B cell (primary cell): ENCODE data around the gene CNTN4. TPM values are rescaled to one million over a fixed set of nuclear protein-coding genes. Genes with fewer than 3 reads are reported as not detected.

Source experiments
- ATAC-seq: fragments of 200-7000 bp; cut with Tn5 transposase; one replicate; pipeline ENCODE4 v1.10.0; 2021; ENCODE audit warnings: low read depth, mild to moderate bottlenecking, moderate number of reproducible peaks, moderate library complexity
- CTCF ChIA-PET: fragments of 350-600 bp; sonication (Branson Sonifier 250); formaldehyde crosslinking; loops from one replicate; lab custom pipeline; 2021; ENCODE audit warnings: antibody characterized with exemption, inconsistent platforms; lab: Charles Lee
- POLR2A ChIA-PET: fragments of 350-600 bp; sonication (Branson Sonifier 250); formaldehyde crosslinking; loops from one replicate; lab custom pipeline; 2021; ENCODE audit warnings: antibody characterized with exemption; lab: Charles Lee
- DNase-seq: peaks from one replicate; pipeline ENCODE4 v3.0.0; 2013
- H2AFZ ChIP-seq: 2 replicates; pipeline ENCODE4 v1.6.1; 2012; ENCODE audit warnings: mild to moderate bottlenecking, low read depth, low read length; ENCODE audit not compliant: insufficient read depth, poor library complexity, severe bottlenecking
- H3K27ac ChIP-seq, 2 donors: 1 replicate in 1 of 2; 2 replicates in 1 of 2; pipeline ENCODE4 v1.5.1; 2012 to 2013; ENCODE audit warnings: low read length in 2 of 2, mild to moderate bottlenecking in 2 of 2, moderate library complexity in 1 of 2
- H3K27me3 ChIP-seq, 4 experiments: fragments of 200-600 bp in 1 of 4; sonication (generic) in 1 of 4; replicated peaks in 1 of 4; 1 replicate in 2 of 4; 2 replicates in 2 of 4; pipeline versions ENCODE4 v1.6.1 to v1.7.0; 2013 to 2016; ENCODE audit warnings: low read length in 3 of 4, mild to moderate bottlenecking in 2 of 4, mixed read lengths in 1 of 4, moderate library complexity in 1 of 4; ENCODE audit not compliant: insufficient read depth in 4 of 4, control insufficient read depth in 3 of 4; ENCODE audit errors: control extremely low read depth in 1 of 4
- H3K36me3 ChIP-seq, 2 experiments: replicated peaks in 1 of 2; 1 replicate in 1 of 2; 2 replicates in 1 of 2; pipeline versions ENCODE4 v1.6.1 to v1.7.1; 2013; ENCODE audit warnings: low read length in 1 of 2; ENCODE audit not compliant: insufficient read depth in 2 of 2, control insufficient read depth in 1 of 2; ENCODE audit errors: control extremely low read depth in 1 of 2, extremely low read depth in 1 of 2
- H3K4me1 ChIP-seq, 2 donors: fragments of 200-600 bp in 1 of 2; sonication (generic) in 1 of 2; 1 replicate in 1 of 2; 2 replicates in 1 of 2; pipeline versions ENCODE4 v1.5.1 to v1.6.1; 2013 to 2017; ENCODE audit warnings: low read length in 2 of 2; ENCODE audit not compliant: control insufficient read depth in 2 of 2, insufficient read depth in 2 of 2
- H3K4me2 ChIP-seq: replicated peaks from 2 replicates; pipeline ENCODE3; 2012; ENCODE audit warnings: mild to moderate bottlenecking, low read depth, low read length; ENCODE audit not compliant: poor library complexity, severe bottlenecking
- H3K4me3 ChIP-seq, 5 experiments: fragments of 200-600 bp in 1 of 5; sonication (generic) in 1 of 5; 1 replicate in 3 of 5; 2 replicates in 2 of 5; pipeline versions ENCODE4 v1.5.1 to v1.7.0; 2011 to 2016; ENCODE audit warnings: low read length in 4 of 5, mild to moderate bottlenecking in 4 of 5, low read depth in 2 of 5, control low read depth in 1 of 5, moderate library complexity in 1 of 5; ENCODE audit not compliant: insufficient read depth in 1 of 5; ENCODE audit errors: control extremely low read depth in 1 of 5, extremely low read depth in 1 of 5
- H3K79me2 ChIP-seq: fragments of 200-600 bp; sonication (generic); one replicate; pipeline ENCODE4 v1.6.0; 2016; ENCODE audit warnings: low read length; ENCODE audit not compliant: control insufficient read depth, insufficient read depth
- H3K9ac ChIP-seq: fragments of 200-600 bp; sonication (generic); 2 replicates; pipeline ENCODE4 v1.6.1; 2017; ENCODE audit warnings: mild to moderate bottlenecking, low read length, moderate library complexity
- H3K9me3 ChIP-seq, 3 donors: one replicate each; pipeline versions ENCODE4 v1.6.1 to v1.7.1; 2013; ENCODE audit warnings: low read length in 2 of 3; ENCODE audit not compliant: control insufficient read depth in 2 of 3, insufficient read depth in 1 of 3; ENCODE audit errors: control extremely low read depth in 1 of 3
- H4K20me1 ChIP-seq: 2 replicates; pipeline ENCODE4 v1.6.0; 2012; ENCODE audit warnings: mild to moderate bottlenecking, low read length; ENCODE audit not compliant: insufficient read depth, control insufficient read depth, poor library complexity, severe bottlenecking
- H3K27ac Mint-ChIP-seq: one replicate; pipeline ENCODE4 v1.8.0; 2021; ENCODE audit warnings: mixed read lengths
- H3K27me3 Mint-ChIP-seq: one replicate; pipeline ENCODE4 v1.8.0; 2021; ENCODE audit warnings: mixed read lengths
- H3K4me1 Mint-ChIP-seq: one replicate; pipeline ENCODE4 v1.8.0; 2021; ENCODE audit warnings: mixed read lengths
- H3K4me3 Mint-ChIP-seq: one replicate; pipeline ENCODE4 v1.8.0; 2021; ENCODE audit warnings: mixed read lengths
- H3K9me3 Mint-ChIP-seq: one replicate; pipeline ENCODE4 v1.8.0; 2022; ENCODE audit warnings: mixed read lengths; ENCODE audit not compliant: insufficient read depth
- EZH2 ChIP-seq: IDR thresholded peaks from 2 replicates; pipeline ENCODE4 v1.6.1; 2012; ENCODE audit warnings: borderline replicate concordance, low read depth, mild to moderate bottlenecking, moderate library complexity, low read length; ENCODE audit not compliant: insufficient read depth, poor library complexity, severe bottlenecking
- WGBS: methylation state at CpG from one replicate; pipeline ENCODE4 v1.1.5; 2013; ENCODE audit warnings: missing lambda C conversion rate; ENCODE audit not compliant: insufficient coverage; 5-methylcytosine and 5-hydroxymethylcytosine counted together
- intact Hi-C: fragments of 100-400 bp; cut with micrococcal nuclease; formaldehyde crosslinking; loops from one replicate; pipeline ENCODE4 v1.10.0; 2022
- polyA plus RNA-seq: library from polyadenylated mRNA; depleted of rRNA; stranded (reverse); fragments of >200 nt; gene quantifications from 2 replicates; pipeline ENCODE4 v1.2.3, GENCODE V29; 2012
- total RNA-seq, 2 donors: library from RNA; stranded (reverse); fragments of 120-200 nt in 1 of 2; gene quantifications; 1 replicate in 1 of 2; 2 replicates in 1 of 2; pipeline versions ENCODE4 v1.2.3 to v1.2.4, GENCODE V29; 2013 to 2022
- TF ChIP-seq, protein P1 (sequence below): fragments of 200-600 bp; IDR thresholded peaks from one replicate; pipeline ENCODE4 v1.8.0; 2022; ENCODE audit warnings: antibody characterized with exemption, mild to moderate bottlenecking

The CNTN4 gene
- total and polyA plus RNA-seq, 2 donors (not counting 1 experiment from before 2014, with no cell fraction given): 0.05 TPM; not detected in 1

GRCh38 chr3:2929574-2929973 is 830.9 kb downstream of the CNTN4 start:
- no peaks in the 10 kb centered on the region for H3K36me3 ChIP-seq
- Mint-ChIP-seq H3K27ac (no peak overlapping the region), H3K4me1 (no peaks in the 10 kb centered on the region), H3K9me3 (no peaks in the 10 kb centered on the region), H3K4me3 (no peak overlapping the region), H3K27me3 (peaks cover 3% of the 10 kb centered on the region)
- H3K9me3 ChIP-seq: no peaks in the 10 kb centered on the region
- DNase-seq (no peak), ATAC-seq (no peak)
- H3K9ac ChIP-seq: no peak overlapping the region
- no peaks in the 10 kb centered on the region for H4K20me1 ChIP-seq
- intact Hi-C loops: no loop called here
- TF ChIP-seq, protein P1, sequence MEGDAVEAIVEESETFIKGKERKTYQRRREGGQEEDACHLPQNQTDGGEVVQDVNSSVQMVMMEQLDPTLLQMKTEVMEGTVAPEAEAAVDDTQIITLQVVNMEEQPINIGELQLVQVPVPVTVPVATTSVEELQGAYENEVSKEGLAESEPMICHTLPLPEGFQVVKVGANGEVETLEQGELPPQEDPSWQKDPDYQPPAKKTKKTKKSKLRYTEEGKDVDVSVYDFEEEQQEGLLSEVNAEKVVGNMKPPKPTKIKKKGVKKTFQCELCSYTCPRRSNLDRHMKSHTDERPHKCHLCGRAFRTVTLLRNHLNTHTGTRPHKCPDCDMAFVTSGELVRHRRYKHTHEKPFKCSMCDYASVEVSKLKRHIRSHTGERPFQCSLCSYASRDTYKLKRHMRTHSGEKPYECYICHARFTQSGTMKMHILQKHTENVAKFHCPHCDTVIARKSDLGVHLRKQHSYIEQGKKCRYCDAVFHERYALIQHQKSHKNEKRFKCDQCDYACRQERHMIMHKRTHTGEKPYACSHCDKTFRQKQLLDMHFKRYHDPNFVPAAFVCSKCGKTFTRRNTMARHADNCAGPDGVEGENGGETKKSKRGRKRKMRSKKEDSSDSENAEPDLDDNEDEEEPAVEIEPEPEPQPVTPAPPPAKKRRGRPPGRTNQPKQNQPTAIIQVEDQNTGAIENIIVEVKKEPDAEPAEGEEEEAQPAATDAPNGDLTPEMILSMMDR: no peak
- no peak for TF ChIP-seq EZH2
- H3K4me3 ChIP-seq: no peak overlapping the region
- H2AFZ ChIP-seq: no peak overlapping the region
- H3K27me3 ChIP-seq: no peaks in the 10 kb centered on the region
- WGBS: 78% methylated on average over 4 of the region's 5 CpGs
- H3K79me2 ChIP-seq: no peaks in the 10 kb centered on the region
- CTCF ChIA-PET: no interaction called here
- POLR2A ChIA-PET: no interaction called here
- no peaks in the 10 kb centered on the region for H3K4me1 ChIP-seq
- H3K27ac ChIP-seq: no peak overlapping the region
- H3K4me2 ChIP-seq: no peak overlapping the region

DNA sequence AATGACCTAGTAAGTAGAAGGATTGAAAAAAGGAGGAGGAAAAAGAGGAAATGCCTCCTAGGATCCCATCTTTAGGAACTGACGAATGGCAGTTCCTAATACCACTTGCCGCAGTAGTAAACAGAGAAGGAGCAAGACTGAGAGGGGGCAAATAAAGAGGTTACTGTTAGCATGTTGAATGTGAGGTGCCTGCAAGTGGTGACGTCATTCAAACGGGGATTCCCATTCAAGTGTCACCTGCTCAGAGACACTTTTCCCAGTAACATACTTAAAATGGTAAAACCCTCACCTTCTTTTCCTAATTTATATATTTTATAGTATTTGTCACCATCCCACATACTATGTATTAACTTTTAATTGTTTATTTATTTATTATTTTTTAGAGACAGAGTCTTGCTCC is 832.6 kb downstream of the CNTN4 start:
- Histone ChIP-seq H3K4me2 (no peak overlapping the region), H3K9me3 (no peaks in the 10 kb centered on the region), H3K36me3 (no peaks in the 10 kb centered on the region), H4K20me1 (no peaks in the 10 kb centered on the region), H3K4me3 (no peak overlapping the region), H3K4me1 (no peaks in the 10 kb centered on the region), H3K27ac (no peak overlapping the region), H2AFZ (no peak overlapping the region), H3K27me3 (peaks cover 0 to 3% (median 0%) of the 10 kb centered on the region in 4 experiments), H3K9ac (no peak overlapping the region), H3K79me2 (no peaks in the 10 kb centered on the region)
- H3K9me3 Mint-ChIP-seq: no peaks in the 10 kb centered on the region
- WGBS: 94% methylated on average over 2 of the region's 4 CpGs
- no peak for TF ChIP-seq EZH2
- TF ChIP-seq, protein P1: no peak
- POLR2A ChIA-PET: no interaction called here
- intact Hi-C loops: no loop called here
- CTCF ChIA-PET: no interaction called here
- no peak for ATAC-seq
- H3K4me3 Mint-ChIP-seq: no peak overlapping the region
- no peak overlapping the region for H3K27ac Mint-ChIP-seq
- peaks cover 3% of the 10 kb centered on the region for H3K27me3 Mint-ChIP-seq
- H3K4me1 Mint-ChIP-seq: no peaks in the 10 kb centered on the region
- no peak for DNase-seq
